ENCODE measurements around the gene PTPRA. TPM values are rescaled to one million over a fixed set of nuclear protein-coding genes. Genes with fewer than 3 reads are reported as not detected.

PTPRA gene
- total and polyA plus RNA-seq, 4 donors = 8.7 to 24.3 (median 15.7) TPM

GRCh38 chr20:3045816-3046676 lies 172.8 kb downstream of the PTPRA start, which contains the start of gene MRPS26 (continued):
- TF ChIP-seq ZBTB33 (IDR thresholded peaks at IDR 0.05) (no peak), TAF1 (conservative IDR thresholded peaks at IDR 0.05) (no peak), ATF3 (IDR thresholded peaks at IDR 0.05) (no peak)

GRCh38 chr20:3046677-3047462 lies 173.6 kb downstream of the PTPRA start:
- Histone ChIP-seq H3K4me3 (ENCODE audit: low read depth in 1 of 3, low read length in 3 of 3) (peak overlapping the region; percentile 74 to 81 (median 80)), H3K9me3 (ENCODE audit: control insufficient read depth in 4 of 4, low read length in 3 of 4) (no peaks in the 10 kb centered on the region), H3K27me3 (ENCODE audit: control insufficient read depth in 4 of 4, insufficient read depth in 4 of 4, low read length in 3 of 4) (no peaks in the 10 kb centered on the region), H3K27ac (ENCODE audit: low read depth in 1 of 2, low read length in 2 of 2) (peak overlapping the region; percentile 89 to 93), H3K9ac (ENCODE audit: low read depth in 1 of 2, low read length in 2 of 2) (peak overlapping the region; percentile 64 to 74), H3K36me3 (ENCODE audit: control insufficient read depth in 4 of 4, insufficient read depth in 3 of 4, low read depth in 1 of 4, low read length in 3 of 4) (peaks cover 9 to 27% (median 18%) of the 10 kb centered on the region in 4 donors), H3K4me1 (ENCODE audit: control insufficient read depth in 4 of 4, insufficient read depth in 4 of 4, low read length in 3 of 4) (peaks cover 2 to 33% (median 20%) of the 10 kb centered on the region in 4 donors)
- WGBS = 43% methylated on average over 39 of the region's 39 CpGs
- no peak for DNase-seq (ENCODE audit: low spot score)
- TF ChIP-seq ATF3 (IDR thresholded peaks at IDR 0.05) (no peak), CTCF (IDR thresholded peaks at IDR 0.05; ENCODE audit: low read depth, low read length, missing input control) (no peak), SP1 (IDR thresholded peaks at IDR 0.05) (no peak), EGR1 (IDR thresholded peaks at IDR 0.05; ENCODE audit: low read depth in 2 of 2) (no peak), HNF4A (conservative IDR thresholded peaks at IDR 0.05) (no peak), JUND (IDR thresholded peaks at IDR 0.05) (no peak), TAF1 (conservative IDR thresholded peaks at IDR 0.05) (no peak), RXRA (IDR thresholded peaks at IDR 0.05) (no peak), FOXA2 (IDR thresholded peaks at IDR 0.05) (no peak), GABPA (IDR thresholded peaks at IDR 0.05 in 1 of 2, conservative IDR thresholded peaks at IDR 0.05 in 1 of 2) (no peak), NR2F2 (IDR thresholded peaks at IDR 0.05) (no peak), YY1 (IDR thresholded peaks at IDR 0.05) (no peak), RAD21 (IDR thresholded peaks at IDR 0.05) (no peak), FOXA1 (IDR thresholded peaks at IDR 0.05) (no peak), HNF4G (IDR thresholded peaks at IDR 0.05) (no peak), ZBTB33 (IDR thresholded peaks at IDR 0.05) (no peak)
- TF ChIP-seq, protein P1, sequence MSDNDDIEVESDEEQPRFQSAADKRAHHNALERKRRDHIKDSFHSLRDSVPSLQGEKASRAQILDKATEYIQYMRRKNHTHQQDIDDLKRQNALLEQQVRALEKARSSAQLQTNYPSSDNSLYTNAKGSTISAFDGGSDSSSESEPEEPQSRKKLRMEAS (IDR thresholded peaks at IDR 0.05) = no peak
- TF ChIP-seq, protein P2, sequence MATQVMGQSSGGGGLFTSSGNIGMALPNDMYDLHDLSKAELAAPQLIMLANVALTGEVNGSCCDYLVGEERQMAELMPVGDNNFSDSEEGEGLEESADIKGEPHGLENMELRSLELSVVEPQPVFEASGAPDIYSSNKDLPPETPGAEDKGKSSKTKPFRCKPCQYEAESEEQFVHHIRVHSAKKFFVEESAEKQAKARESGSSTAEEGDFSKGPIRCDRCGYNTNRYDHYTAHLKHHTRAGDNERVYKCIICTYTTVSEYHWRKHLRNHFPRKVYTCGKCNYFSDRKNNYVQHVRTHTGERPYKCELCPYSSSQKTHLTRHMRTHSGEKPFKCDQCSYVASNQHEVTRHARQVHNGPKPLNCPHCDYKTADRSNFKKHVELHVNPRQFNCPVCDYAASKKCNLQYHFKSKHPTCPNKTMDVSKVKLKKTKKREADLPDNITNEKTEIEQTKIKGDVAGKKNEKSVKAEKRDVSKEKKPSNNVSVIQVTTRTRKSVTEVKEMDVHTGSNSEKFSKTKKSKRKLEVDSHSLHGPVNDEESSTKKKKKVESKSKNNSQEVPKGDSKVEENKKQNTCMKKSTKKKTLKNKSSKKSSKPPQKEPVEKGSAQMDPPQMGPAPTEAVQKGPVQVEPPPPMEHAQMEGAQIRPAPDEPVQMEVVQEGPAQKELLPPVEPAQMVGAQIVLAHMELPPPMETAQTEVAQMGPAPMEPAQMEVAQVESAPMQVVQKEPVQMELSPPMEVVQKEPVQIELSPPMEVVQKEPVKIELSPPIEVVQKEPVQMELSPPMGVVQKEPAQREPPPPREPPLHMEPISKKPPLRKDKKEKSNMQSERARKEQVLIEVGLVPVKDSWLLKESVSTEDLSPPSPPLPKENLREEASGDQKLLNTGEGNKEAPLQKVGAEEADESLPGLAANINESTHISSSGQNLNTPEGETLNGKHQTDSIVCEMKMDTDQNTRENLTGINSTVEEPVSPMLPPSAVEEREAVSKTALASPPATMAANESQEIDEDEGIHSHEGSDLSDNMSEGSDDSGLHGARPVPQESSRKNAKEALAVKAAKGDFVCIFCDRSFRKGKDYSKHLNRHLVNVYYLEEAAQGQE (IDR thresholded peaks at IDR 0.05) = no peak
